HG03354 (cell line): ENCODE data around the gene PHACTR1.

Experiments
- ATAC-seq: cut with Tn5 transposase; IDR thresholded peaks from one replicate; pipeline ENCODE4 v1.9.1; 2021; ENCODE audit warnings: mild to moderate bottlenecking; ENCODE audit not compliant: unreplicated experiment, poor library complexity, severe bottlenecking

Gene PHACTR1

DNA sequence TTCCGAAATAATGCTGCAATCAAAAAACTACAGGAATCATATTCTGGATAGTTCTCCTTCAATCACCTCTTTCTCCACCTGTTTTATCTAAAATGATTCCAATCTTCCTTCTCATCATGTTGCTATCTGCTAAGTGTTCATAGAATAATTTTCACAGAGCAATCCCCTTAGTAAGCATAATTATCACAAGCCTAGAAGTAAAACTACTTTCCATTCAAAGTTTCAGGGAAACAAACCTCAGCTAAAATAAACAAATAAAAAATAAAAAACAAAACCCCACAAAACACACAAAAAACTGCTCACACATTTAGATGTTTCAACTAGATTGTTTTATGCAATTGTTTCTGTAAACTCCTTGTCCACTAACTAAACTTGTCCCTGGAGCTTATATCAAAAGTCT is 291.2 kb downstream of the PHACTR1 start:
- no peak for ATAC-seq

DNA sequence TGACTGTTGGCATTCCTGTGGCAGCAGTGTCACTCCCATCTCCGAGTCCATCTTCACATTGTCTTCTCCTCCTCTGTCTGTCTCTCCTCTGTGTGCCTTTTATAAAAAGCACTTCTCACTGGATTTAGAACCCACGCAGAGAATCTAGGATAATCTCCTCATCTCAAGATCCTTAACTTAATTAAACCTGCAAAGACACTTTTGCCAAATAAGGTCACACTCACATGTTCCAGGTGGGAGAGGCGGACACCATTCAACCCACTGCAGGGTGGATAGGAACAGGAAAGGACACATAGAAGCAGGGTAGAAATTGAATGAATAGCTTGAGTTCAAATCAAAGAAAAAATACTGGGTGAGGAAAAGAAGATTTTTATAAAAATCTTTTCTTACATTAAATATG is 292.5 kb downstream of the PHACTR1 start:
- no peak for ATAC-seq

DNA sequence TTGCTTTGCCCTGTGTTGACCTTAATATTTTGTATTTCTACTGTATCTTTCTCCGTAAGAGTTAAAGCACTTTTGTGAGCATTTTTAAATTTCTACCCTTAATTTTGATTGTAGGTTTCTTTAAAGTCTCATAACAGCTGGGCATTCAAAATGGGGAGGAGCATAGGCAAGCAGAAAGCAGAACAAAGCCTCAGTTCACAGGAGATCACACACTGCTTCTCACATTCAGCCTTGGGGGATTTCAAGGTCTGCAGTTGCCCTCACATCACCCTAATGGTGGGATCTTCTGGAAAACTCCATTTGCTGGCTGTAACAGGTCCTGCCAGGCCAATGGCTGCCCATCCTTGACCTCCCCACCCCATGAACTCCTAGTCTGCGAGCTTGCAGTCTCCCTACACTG is 292.9 kb downstream of the PHACTR1 start:
- ATAC-seq = no peak

DNA sequence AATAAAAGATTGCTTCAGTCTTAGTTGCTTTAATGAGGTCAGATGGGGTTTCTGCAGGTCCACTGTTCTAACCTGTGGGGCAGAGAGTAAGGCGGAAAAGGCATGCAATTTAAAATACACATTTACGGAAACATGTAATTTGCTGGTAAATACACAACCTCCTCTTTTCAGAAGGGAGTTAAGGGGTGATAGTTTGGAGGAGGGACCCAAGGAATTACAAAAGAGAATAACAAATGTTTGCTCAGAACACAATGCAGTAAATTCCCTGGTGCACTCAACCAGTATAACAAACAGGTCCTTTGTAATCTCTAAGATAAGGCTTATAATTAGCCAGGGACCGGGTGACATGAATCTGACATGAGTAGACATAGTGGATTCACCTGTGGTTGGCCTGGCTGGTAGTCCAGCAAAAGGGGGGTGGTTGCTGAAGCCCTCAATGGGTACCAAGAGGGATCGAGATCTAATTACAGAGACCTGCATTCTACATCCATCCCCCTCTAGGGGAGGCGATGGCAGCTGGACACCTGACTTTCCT is 295.1 kb downstream of the PHACTR1 start:
- no peak for ATAC-seq

DNA sequence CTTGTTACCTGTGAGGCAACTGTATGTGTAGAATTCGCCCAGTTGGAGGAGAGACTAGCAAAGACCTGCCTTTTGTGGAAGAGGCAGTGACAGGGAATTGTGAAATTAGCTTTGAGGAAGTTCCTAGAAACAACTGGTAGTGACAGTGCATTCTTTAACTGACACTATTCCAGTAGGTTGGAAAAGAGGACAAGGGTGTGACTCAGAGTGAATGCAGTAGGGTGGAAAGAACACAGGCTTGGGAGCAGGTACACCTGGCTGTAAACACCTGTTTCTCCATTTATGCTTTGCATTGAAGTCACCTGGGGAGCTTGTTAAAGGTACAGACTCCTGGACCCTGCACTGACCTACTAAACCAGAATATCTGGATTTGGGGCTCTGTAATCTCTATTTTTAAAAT is 295.7 kb downstream of the PHACTR1 start:
- no peak for ATAC-seq

DNA sequence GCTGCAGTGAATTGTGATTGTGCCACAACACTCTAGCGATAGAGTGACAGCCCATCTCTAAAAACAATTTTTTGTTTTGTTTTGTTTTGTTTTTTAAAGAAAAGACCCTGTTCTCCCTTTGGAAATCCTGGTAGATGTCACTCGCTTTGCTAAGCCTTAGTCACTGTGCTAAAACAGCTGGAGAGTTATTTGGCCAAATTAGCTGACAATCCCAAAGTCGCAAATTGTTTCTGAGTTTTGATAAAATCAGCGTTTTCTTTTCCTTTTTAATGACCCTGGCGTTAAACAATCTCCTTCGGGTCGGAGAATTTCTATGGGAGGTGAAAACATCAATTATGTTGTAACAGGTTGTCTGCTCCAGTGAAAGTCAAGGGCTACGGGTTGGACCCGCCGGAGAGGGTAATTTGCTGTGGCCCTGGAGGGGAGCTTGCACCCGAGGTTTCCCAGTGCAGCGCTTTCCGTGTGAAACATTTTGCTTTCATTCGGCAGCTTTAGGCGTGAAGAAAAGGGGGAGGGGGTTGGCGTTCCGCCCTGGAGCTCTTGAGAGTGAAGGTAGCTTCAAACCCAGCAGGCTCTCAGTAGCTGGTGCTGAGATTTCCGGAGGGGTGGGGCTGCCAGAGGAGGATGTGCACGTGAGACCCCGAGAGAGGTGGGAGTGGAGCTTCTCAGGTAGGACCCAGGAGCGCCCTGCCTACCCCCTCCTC is 296.6 kb downstream of the PHACTR1 start:
- no peak for ATAC-seq

DNA sequence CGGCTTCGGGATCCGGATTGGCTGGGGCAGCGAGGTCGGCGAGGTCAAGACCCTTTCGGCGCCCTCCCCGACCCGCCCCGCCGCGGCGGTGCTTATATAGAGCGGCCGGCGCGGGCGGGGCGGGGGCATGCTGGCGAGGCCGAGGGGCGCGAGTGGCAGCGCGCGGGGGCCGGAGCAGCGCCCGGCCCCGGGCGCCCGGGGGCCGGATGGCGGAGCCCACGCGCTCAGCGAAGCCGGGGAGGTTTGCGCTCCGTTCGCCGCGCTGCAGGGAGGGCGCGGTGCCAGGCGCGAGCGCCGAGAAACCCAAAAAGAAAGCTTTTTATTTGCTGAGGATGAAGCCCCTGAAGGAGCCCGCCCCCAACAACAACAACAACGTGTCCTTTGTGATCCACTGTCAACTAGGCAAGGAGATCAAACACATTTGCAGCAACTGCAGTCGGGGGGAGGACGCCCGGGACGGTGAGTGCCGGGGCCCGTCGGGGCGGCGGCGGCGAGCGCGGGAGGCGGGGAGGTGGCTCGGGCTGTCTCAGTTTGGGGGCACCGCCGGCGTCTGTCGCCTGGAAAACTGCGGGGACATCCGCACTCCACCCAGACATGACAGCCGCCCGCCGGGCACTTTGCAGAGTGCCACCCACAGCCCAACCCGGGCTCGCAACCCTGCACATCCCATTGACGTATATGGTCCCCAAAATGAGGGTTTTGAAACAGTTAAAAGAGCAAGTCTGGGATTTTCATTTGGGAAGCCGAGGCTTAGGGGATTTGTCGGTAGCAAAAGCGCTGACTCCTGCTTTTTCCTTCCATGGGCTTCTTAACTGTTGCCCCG is 297.3 kb downstream of the PHACTR1 start:
- no peak for ATAC-seq

DNA sequence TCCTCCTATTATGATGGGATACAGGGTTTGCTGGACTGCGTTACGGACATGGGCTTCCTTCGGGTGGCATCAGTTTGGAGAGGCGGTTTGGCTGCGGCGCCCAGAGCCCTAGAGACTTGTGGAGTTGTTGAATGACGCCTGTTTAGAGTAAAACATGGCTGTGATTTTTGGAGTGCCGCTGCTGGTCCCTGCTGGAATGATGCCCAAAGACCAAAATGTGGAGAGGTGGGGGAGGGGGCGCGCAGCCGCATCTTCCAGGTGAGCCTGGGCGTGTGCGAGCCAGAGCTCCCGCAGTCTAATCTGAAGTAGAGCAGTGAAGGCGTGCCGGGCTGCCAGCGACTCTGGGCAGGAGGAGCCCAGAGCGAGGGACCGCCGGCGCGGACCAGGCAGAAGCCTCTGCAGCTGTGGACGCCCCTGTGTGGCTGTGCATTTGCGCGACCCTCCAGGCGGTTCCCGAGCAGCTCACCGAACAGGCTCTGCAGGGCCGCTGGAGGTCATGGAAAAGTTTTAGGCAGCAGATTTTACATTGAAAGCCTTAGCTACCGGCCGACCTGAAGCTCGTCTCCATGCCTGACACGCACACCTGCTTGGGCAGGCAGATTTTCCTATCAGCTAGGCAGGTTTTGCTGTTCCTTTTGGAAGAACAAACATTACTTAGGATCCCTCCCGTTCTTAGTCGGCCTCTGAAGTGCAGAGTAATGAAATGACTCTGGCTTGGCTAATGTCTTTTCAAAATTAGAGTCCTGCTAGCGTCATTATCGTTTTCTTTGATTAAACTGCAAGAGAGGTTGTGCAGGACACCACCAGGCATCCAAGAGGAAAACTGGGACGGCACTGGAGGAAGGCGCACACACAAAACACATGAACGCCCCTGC is 298.2 kb downstream of the PHACTR1 start:
- ATAC-seq = no peak

DNA sequence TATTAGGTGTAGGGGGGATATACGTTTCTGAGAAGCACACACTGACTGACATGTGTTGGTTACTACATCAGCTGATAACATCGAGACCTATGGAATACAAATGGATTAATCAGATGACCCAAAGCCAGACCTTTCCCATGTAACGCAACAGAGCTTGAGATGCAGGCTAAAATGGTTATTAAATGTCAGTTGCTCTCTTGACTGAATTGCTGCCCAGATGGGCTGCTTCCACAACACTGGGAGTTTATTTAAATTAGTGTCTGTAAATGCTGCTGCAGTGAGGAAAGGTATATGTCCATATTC is 298.8 kb downstream of the PHACTR1 start:
- ATAC-seq = no peak

DNA sequence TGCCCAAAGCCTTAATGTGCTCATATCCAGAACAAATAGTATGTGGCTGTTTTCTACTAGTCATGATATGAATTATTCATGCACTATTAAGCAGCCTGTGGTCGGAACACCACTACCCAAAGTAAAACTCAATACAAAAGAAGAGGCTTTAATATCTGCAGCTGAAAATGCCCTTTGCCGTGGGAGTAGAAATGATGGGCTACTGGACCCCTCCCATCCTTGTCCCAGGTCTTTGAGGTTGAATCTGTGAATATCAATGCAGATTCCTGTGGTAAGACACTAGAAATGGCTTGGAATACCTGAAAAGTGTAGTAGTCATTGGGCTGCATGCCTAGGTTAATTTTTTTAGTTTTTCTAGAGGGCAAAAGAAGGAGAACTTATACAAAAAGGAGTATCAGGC is 308.0 kb downstream of the PHACTR1 start:
- ATAC-seq = no peak

DNA sequence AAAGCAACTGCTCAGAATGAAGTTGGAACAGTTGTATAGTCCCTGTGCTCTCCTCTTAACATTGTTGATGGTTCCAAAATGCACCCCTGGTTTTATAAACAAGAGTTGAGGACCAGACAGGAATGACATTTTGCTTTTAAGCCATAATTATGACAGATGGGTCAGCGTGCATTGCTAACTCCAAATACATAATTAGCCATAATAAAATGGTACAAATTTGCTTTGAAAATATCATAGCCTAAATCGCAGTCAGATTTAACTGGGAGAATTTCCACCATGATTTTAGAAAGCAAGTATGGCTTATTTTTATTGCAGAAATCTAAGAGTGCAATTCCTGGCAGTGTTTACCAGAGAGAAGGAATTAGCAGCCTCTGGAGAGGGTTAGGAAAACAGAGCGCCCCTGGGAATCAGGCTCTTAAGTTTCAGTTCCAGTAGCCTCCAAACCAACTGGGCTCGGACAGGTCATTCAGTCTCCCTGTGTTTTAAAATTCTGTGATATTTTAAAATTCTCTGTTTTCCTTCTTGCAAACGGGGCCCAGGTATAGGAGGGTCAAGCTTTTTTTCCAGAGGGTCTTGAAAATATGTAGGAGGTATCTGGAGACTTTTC is 309.4 kb downstream of the PHACTR1 start:
- ATAC-seq = no peak

DNA sequence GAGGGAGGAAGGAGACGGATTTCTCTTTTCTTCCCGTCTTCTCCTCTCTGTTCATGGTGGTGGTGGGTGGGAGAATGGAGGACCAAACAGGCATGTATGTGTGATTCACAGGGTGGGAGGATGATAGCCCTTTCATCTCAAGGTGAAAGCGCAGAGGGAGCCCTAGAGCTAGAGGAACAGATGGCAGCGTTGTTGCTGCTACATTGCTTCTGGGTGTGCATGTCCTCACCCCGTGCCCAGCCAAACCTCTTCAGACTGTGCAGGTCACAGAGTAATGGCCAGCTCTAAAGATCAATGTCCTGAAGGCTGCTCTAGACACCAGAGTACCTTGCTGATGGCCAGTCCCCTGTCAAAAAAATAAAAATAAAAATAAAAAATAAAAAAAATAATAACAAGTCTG is 310.0 kb downstream of the PHACTR1 start:
- ATAC-seq = no peak

DNA sequence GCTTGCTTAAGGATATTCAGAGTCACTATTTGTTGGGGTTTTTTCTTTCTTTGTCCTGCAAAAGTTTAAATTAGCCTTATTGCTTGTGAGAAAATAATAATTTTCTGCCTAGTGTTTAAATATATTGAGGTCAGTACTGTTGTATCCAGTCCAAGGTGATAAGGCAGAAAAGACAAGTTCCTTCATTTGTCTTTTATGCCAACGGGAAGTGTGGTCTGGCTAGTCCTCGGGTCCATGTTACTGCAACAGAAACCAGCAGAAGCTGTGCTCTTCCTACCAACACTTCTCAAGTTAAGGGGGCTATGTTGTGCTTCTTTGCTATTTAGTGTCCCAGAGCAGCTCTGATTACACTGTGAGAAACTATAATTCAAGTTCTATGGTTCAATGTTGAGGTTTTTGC is 310.6 kb downstream of the PHACTR1 start:
- no peak for ATAC-seq

DNA sequence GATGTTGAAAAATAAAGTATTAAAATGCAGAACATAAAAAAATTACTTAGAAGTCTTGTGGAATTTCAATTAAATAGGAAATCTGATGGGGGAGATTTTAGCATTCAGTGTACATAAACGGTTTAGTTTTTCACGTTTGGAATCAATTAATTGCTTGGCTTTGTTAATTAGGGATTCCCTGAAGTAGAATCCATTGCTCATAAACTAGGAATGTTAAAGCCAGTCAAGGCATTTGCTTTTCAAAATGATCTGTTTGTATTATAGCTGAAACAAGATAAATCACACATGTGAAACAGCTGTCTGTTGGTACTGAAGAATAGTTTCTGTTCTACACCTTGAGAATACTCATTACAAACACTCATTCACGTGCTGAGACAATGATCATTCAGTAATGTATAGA is 313.8 kb downstream of the PHACTR1 start:
- no peak for ATAC-seq

DNA sequence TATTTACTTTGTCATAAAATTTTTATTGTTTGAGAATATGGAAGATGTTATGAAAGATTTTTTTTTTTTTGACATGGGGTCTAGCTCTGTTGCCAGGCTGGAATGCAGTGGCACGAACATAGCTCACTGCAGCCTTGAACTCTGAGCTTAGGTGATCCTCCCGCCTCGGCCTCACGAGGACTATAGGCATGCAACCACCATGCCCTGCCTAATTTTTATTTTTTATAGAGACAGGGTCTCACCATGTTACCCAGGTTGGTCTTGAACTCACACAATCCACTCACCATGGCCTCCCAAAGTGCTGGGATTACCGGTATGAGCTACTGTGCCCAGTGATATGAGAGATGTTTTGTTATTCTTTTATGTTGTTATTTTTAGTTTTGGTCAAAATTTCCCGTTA is 316.0 kb downstream of the PHACTR1 start:
- ATAC-seq = no peak

DNA sequence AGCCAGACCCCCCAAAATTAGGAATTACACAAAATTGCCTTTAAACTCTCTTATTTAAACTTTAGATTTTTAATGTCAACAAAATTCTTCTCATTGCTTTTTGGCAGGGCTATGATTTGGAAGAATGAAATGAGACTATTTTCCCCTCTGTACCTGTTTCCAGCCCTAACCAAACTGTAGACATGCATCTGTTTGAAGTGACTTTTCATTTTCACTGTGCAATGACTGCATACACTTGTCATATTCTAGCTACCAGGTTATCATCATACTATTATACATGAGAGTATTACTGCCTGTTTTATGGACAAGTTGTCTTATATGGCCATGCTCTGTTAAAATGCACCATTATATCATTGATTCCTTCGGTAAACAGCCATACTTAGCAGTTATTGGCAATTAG is 316.6 kb downstream of the PHACTR1 start:
- no peak for ATAC-seq

DNA sequence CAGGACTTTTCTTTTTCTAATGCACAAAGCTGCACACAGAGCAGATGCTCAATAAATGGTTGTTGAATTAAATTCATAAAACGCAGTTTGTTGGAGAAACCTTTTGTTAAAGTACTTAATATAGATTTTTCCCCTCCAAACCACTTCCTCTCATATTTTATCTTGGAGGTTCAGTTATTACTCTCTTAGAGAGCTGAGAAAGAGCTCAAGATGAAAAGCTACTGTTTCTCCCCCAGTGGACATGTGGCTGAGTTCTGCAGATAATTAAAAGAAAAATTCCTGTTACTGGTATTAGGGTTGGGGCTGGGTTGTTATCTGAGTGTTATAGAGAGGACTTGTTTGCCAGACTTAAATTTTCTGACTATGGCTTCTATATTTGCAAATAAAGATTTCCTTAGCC is 317.7 kb downstream of the PHACTR1 start:
- no peak for ATAC-seq

DNA sequence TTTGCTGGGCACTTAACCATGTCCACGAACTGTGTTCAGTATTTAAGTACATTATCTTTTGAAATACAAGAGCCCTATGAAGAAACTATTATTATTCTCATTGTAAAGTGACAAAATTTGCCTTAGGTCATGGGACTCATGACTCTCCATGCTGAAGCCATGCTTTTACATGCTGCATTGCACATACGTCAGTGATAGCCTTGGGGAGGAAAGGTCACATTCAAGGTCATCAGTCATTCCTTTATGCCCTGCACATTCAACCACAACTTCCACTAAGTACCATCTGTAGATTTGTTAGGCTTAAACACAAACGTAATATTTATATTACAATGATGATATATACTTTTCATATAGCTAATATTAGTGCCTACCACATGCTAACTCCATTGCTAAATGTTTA is 319.0 kb downstream of the PHACTR1 start:
- ATAC-seq = no peak

DNA sequence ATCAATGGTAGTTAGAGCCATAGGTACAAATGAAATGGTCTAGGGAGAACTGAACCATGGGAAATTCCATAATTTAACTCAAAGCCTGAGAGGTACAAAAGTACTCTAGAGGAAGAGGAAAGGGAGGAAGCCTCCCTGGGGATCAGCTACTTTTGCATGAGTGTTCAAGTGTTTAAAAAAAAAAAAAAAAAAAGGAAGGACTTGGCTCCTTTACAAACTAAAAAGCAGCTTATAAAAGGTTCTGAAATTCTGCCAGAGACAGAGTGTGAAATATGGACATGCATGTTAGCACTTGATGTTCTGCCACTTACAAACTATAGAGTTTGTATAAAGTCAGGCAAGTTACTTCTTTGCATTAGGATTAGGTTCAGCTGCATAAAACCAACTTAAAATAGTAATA is 321.7 kb downstream of the PHACTR1 start:
- no peak for ATAC-seq

DNA sequence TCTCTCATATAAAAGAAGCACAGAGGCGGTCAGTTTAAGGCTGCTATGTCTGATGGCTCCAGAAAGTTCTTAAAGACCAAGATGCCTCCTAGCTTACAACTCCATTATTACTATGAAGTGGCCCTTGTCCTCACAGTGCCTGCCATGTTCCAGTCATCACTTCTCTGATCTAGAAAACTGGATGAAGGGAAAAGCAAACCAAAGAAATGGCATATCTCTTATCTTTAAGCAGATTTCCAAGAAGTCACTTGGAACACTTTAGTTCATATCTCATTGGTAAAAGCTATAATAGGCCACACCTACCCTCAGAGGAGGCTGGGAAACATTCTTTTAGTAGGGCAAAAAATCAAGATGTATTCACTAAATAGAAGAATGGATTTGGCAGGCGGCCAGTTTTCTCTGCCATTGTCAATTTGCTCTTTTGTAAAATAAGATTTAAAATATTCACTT is 322.2 kb downstream of the PHACTR1 start:
- ATAC-seq = no peak
